Peyer's patch (tissue), 4 donors: Measurements from ENCODE around the gene CASP14.

ENCODE experiments used
- POLR2A ChIP-seq, 2 donors: fragments of 450-650 bp; IDR thresholded peaks; one replicate each; pipeline ENCODE4 v1.5.1; 2017; ENCODE audit warnings: antibody characterized with exemption in 2 of 2, mild to moderate bottlenecking in 2 of 2, moderate library complexity in 2 of 2
- TF ChIP-seq, protein P1 (sequence below), 6 experiments: fragments of 450-650 bp in 4 of 6; fragments of 200-600 bp in 2 of 6; sonication (generic) in 1 of 6; IDR thresholded peaks; one replicate each; pipeline ENCODE4 v1.5.1; 2017 to 2019; ENCODE audit warnings: antibody characterized with exemption in 6 of 6, mild to moderate bottlenecking in 3 of 6, moderate library complexity in 1 of 6

DNA sequence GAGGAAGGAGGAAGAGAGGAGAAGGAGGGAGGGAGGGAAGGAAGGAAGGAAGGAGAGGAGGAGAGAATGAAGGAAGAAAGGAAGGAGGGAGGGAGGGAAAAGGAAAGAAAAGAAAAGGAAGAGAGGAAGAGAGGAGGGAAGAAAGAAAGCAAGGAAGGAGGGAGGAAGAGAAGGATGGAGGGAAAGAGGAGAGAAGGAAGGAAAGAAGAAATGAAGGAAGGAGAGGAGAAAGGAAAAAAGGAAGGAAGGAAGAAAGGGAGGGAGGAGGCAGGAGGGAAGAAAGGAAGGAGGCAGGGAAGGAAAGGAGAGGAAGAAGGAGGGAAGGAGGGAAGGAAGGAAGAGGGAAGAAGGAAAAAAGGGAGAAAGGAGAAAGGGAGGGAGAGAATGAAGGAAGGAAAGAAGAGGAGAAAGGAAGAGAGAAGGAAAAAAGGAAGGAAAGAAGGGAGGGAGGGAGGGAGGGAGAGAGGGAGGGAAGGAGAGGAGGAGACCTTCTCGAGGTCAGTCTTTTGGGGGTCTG, 13.4 kb upstream of the CASP14 start:
- TF ChIP-seq, protein P1, sequence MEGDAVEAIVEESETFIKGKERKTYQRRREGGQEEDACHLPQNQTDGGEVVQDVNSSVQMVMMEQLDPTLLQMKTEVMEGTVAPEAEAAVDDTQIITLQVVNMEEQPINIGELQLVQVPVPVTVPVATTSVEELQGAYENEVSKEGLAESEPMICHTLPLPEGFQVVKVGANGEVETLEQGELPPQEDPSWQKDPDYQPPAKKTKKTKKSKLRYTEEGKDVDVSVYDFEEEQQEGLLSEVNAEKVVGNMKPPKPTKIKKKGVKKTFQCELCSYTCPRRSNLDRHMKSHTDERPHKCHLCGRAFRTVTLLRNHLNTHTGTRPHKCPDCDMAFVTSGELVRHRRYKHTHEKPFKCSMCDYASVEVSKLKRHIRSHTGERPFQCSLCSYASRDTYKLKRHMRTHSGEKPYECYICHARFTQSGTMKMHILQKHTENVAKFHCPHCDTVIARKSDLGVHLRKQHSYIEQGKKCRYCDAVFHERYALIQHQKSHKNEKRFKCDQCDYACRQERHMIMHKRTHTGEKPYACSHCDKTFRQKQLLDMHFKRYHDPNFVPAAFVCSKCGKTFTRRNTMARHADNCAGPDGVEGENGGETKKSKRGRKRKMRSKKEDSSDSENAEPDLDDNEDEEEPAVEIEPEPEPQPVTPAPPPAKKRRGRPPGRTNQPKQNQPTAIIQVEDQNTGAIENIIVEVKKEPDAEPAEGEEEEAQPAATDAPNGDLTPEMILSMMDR (IDR thresholded peaks at IDR 0.05), result no peak
- TF ChIP-seq POLR2A (IDR thresholded peaks at IDR 0.05), result no peak
